GM21717 (cell line): Measurements from ENCODE around the gene ENC1.

Experiments
- ATAC-seq: cut with Tn5 transposase; IDR thresholded peaks from one replicate; pipeline ENCODE4 v1.9.1; 2021; ENCODE audit warnings: mild to moderate bottlenecking, moderate library complexity; ENCODE audit not compliant: unreplicated experiment

ENC1 gene

GRCh38 chr5:74632947-74633356 lies 7.6 kb downstream of the ENC1 start:
- no peak for ATAC-seq

DNA sequence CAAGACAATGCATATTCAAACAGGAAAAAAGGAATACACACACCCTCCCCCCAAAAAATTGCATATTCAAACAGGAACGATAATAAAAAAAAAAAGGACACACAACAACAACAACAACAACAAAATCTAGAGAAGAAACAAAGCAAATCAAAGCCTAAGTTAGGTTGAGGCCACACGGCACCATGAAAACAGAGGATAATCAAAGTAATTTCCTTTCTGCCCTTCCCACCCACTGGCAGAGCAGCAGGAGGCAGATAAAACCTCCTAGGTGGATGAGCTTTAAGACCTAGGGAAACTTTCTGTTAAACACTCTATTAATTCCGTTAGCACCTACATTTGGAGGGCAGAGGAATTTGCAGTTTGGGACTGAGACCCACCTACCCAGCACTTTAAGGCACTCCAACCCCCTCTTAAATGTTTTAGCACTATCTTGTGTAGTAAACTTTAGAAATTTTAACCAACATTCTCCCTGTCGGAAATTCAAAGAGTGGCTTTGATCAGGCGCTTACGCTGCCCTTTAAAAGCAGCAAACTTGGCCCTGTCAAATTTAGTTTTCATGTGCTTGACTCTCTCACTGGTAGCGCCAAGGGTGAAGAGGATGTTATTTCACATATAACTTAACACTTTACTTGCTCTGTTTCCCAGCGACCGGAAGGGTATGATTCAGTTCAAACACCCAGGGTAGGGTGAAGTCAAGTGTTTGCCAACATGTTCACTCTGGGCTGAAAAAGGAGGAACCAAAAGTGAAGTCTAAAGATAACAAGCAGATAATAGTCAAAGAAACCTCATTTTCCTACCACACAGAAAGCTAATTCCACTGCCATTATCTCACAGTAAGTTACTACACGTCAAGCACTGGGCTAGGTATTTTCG lies 9.2 kb downstream of the ENC1 start:
- peak; percentile 82 for ATAC-seq

GRCh38 chr5:74630453-74631066 lies 10.0 kb downstream of the ENC1 start:
- ATAC-seq, result no peak

GRCh38 chr5:74629326-74629725 lies 11.2 kb downstream of the ENC1 start:
- ATAC-seq, result no peak

- ATAC-seq, result no peak
Measured at GRCh38 chr5:74628359-74628758, 12.2 kb downstream of the ENC1 start.

DNA sequence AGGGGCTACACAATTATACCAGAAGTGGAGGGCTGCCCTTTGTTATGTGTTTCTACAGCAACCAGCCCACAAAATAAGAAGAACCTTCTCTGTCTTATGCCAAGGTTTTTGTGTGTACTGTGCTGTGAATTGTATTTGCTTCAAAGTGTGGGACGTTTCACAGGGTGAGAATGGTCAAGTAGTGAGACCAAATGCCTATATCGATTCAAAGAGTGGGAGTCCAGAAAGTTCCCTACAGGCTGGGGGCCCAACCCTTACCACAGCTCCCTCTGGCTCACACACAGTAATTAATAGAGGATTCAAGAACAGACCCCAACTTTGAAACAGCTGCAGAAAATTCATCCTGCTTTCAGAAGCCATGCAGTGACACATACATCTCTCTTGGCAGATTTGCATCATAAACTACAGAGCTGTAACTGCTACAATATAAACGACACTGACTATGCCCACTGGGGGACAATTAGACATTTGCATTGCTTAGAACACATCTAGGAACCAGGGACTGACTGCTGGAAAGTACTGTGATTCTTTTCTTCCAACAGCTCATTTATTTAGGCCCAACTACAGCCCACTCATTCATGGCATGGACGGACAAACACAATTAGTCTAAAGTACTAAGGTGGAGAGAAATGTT lies 12.8 kb downstream of the ENC1 start:
- no peak for ATAC-seq

- ATAC-seq, result no peak
Measured at GRCh38 chr5:74626386-74627222, 13.9 kb downstream of the ENC1 start.

- ATAC-seq, result no peak
Measured at GRCh38 chr5:74625742-74626241, 14.7 kb downstream of the ENC1 start.

DNA sequence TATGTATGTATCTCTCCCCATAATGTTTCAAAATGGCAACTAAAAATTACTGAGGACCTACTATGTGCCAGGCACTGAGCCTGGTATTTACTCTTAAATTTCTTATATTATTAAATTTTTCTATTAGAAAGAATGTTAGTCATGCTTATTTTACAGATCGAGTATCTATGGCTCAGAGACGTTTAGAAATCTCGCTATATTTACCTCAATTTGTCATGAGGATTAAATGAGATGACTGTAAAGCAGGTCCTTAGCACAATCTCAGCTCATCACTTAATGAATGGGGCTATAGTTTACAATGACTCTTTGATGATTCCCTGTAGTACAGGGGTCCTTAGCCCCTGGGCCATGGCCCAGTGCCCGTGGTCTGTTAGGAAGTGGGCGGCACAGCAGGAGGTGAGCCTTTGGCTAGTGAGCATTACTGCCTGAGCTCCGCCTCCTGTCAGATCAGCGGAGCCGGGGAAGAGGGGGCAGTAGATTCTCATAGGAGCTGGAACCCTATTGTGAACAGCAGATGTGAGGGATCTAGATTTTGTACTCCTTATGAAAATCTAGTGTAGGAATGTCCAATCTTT lies 15.5 kb downstream of the ENC1 start:
- ATAC-seq, result no peak

DNA sequence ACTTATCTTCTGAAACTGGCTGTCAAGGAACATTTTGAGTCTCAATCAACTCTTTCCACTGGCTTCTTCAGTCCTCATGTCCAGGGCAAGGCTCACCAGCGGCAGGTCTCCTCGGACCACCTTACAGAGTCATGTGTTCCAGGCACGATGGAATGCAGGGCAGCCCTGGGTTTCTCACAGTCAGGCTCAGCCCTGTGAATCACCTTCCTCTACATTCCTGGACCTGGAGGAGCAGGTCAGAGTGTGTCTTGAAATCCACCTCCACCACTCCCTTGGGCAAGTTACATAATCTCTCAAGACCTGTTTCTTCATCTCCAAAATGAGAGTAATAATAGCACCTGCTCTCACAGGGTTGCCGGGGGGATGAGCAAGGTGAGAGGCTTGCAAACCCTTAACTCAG lies 16.0 kb downstream of the ENC1 start:
- ATAC-seq, result no peak

DNA sequence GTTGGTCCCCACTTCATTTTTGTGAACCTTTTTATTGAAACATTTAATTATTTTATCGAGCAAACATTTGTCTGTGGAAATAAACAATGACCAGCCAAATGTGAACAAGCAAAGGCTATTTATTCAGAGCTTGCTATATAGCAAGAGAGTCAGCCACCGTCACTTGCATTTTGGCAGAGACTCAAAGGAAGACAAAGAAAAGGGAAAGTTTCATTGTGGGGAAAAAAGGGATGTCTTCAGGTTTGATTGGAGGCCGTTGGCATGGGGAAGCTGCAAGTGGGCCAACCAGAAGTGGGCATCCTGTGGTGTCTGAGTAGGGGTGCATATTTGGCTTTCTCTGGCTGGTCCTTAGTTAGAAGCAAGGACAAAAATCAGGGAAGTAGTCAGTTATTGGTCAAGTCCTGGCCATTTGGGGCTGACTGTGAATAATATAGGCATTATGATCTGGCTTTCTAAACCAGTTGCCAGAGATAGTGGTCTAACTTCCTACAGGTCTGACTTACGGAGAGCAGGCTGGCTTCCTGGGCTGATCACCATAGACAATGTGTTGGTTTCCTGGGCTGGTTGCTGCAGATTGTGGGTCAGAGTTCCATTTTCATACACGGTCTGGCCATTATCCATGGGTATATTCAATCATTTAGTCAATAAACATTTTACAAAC lies 16.6 kb downstream of the ENC1 start:
- ATAC-seq, result no peak

DNA sequence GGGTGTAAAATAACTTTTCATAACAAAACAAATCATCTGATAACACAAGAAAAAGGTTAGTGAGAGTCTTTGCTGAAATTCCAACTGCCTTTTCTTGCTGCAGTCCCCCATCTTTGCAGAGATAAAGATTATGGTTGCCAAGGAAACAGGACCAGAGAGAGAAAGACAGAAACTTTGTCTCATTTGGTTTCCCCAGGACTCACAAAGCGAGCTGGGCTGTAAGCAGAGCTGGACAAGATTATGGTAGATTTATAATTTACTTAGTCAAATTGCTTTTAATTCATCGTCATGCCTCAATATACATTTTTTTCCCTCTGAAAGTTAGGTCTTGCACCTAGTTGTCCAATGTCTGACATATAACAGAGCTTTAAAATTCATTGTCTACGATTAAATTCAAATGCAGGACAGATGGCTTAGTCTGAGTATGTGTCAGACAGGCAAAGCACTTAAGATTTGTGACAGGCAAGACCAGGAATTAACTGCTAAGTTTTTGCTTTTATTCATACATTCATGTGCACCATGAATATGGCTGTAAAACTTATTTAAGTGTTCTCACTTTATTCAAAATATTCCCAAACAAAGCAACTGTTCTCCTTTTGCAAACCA lies 17.4 kb downstream of the ENC1 start:
- no peak for ATAC-seq

- ATAC-seq, result no peak
Measured at GRCh38 chr5:74622122-74622521, 18.4 kb downstream of the ENC1 start.

GRCh38 chr5:74621492-74621891 lies 19.0 kb downstream of the ENC1 start:
- no peak for ATAC-seq

DNA sequence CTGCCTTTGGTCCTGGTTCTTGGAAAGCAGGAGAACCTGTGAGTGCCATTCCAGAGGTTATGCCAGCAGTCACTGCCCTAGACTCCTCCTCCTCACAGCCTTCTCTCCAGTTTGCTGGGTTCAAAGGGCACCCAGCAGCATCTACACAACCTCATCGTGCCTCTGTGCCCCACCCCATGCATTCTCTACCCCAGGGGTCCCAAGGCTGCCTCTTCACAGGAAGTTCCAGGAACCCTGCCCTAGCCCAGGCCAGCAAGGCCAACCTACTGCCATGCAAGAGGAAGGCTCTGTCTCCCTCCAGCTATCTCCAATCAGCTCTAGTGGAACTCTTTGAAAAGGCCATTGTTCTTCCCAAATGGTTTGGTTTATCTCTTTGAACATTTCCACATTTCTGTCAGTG lies 21.2 kb downstream of the ENC1 start:
- no peak for ATAC-seq

- ATAC-seq, result no peak
Measured at GRCh38 chr5:74618106-74618505, 22.4 kb downstream of the ENC1 start.

- ATAC-seq, result no peak
Measured at GRCh38 chr5:74617202-74617601, 23.3 kb downstream of the ENC1 start.

GRCh38 chr5:74616236-74617146 lies 24.0 kb downstream of the ENC1 start:
- no peak for ATAC-seq

DNA sequence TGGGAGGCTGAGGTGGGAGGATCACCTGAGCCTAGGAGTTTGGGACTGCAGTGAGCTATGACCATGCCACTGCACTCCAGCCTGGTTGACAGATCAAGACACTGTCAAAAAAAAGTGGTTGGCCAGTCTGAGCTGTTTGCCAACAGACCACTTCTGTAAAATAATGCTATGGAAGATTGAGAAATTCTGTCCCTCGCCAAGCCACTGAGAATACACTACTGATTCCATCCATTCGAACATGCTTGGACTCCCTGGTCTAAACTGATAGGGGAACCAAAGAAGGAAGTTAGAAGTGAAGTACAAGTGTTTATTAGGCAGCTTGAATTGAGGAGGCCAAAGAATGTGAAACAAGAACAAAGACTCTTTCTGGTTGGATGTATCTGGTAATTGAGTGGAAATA lies 27.2 kb downstream of the ENC1 start:
- no peak for ATAC-seq
